Right ventricle myocardium superior (tissue), 1 donor: ENCODE results near the gene PLEKHM1. TPM values are rescaled to one million over a fixed set of nuclear protein-coding genes. Genes with fewer than 3 reads are reported as not detected.
"Not testable (repeated sequence)": the region's sequence is repeated elsewhere in the genome, so short reads cannot be mapped to it uniquely, and the experiment has no call there.

Source experiments
- ATAC-seq: fragments of 200-7000 bp; cut with Tn5 transposase; one replicate; pipeline ENCODE4 v1.9.1; 2020; ENCODE audit warnings: mild to moderate bottlenecking; ENCODE audit not compliant: poor library complexity
- DNase-seq: peaks from one replicate; pipeline ENCODE4 v3.0.0-alpha.2; 2020
- intact Hi-C: fragments of 100-400 bp; cut with DNase I; formaldehyde crosslinking; loops from one replicate; pipeline ENCODE4 v1.11.2; 2022
- long read RNA-seq: library from polyadenylated mRNA; unstranded; transcript quantifications from one replicate; pipeline ENCODE4 v2.0.0, GENCODE V29; 2021
- total RNA-seq: library from RNA; stranded (reverse); fragmentation: NEBNext Ultra II Directional; extraction: Animal tissue kit (Norgen Biotek cat#: 25700); gene quantifications from one replicate; pipeline ENCODE4 v1.2.1, GENCODE V29; 2021
- donor health status: DM: no; HTN: yes; CAD: no; lungs with severe emphysema.

The PLEKHM1 gene
- total RNA-seq, result 23.2 TPM
- long read RNA-seq, full-length matches to known transcripts, result 3 of 22 reads
- long read RNA-seq, partial matches to known transcripts, result 7 of 22 reads
- long read RNA-seq, other reads (novel, unspliced or antisense), result 12 of 22 reads

DNA sequence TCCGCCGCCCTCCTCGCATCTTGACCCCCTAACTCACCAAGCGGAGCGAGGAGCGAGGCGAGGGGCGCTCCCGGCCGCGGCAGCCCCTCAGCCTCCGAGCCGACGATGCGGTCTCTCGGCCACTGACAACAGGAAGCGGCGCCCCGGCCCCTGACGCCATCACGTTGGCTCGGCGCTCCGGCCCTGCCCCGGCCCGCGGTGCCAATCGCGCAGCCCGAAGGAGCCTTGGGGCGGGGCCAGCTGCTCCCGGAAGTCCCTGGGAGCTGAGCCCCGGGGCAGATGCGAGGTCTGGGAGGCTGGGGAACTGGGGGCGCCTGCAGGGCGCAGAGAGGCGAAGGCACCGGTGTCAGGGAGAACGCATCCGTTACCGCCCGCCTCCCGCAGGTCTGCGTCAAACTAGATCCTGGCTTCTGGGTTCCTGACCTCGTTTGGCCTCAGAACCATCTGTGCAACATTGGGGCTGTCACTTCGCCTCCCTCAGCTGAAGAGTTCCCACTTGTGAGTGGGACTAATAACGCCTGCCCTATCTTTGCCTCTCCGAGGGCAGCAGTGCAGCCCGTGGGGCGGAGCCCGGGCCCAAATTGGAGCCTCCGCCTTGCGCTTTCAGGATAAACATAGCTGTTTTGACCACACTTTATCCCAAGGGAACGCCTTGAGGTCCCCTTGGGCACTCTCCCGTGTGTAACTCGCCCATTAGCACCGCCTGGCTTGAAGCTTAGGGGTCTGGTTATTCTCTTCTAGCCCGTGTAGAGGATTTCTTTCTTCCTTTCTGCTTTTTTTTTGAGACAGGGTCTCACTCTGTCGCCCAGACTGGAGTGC lies at the start of gene PLEKHM1:
TSS of gene PLEKHM1 (minus strand) at position 107 of the 819 bp plus-strand sequence. CDS start 8,237 bp downstream, outside the sequence.
- peak; percentile 98 for ATAC-seq
- peak; percentile 94 for DNase-seq
- intact Hi-C loops, result not testable (repeated sequence)

- DNase-seq, ATAC-seq, intact Hi-C loops: not testable (repeated sequence)
Measured at GRCh38 chr17:45538168-45538567, 47.6 kb upstream of the PLEKHM1 start.

DNA sequence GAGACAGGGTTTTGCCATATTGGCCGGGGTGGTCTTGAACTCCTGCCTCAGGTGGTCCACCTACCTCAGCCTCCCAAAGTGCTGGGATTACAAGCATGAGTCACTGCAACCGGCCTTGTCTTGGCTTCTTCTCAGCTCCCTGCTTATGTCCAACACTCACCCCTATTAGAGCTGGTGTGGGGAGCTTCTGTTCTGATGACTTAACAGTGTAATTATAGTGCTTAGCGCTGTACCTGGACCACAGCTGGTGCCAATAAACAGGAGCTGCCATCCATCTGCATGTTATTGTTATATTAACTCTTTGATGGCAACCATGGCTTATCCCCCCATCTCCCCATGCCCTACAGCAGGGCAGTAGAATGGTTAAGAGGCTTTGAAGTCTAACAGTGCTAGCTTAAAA lies 15.6 kb upstream of the PLEKHM1 start:
- DNase-seq, intact Hi-C loops, ATAC-seq: not testable (repeated sequence)

GRCh38 chr17:45505183-45505582 lies 14.7 kb upstream of the PLEKHM1 start:
- intact Hi-C loops, ATAC-seq, DNase-seq: not testable (repeated sequence)

DNA sequence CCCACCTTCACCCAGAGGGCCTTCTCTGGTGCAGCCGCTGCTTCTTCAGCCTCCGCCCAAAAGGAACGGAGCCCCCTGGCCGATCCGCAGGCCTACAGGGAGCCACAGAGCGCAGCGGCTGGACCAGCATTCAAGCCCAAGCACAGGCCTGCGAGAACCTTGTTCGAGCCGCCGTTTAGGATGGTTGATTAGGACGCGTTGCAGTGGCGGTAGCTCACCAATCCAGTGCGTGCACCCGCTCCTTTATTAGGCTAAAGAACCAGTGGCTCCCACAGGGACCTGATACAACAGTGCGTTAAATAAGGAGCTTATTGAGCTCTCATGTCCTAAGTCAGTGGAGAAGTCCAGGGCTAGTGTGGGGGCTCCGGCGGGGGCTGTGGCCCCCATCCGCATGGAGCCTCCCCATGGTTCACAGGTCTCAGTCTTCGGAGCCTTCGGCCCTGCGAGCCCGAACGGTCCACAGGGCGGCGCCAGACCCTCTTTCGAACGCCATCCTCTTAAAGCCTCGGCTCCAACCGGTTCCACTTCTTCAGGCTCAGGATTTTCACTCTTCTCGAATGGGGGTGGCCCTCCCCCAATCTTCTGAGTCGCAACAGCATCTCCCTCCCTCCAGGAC lies 10.7 kb upstream of the PLEKHM1 start:
- ATAC-seq, result peak; percentile 73
- DNase-seq, intact Hi-C loops: not testable (repeated sequence)

GRCh38 chr17:45500478-45500877 lies 10.0 kb upstream of the PLEKHM1 start:
- intact Hi-C loops, DNase-seq: not testable (repeated sequence)
- peak; percentile 95 for ATAC-seq

DNA sequence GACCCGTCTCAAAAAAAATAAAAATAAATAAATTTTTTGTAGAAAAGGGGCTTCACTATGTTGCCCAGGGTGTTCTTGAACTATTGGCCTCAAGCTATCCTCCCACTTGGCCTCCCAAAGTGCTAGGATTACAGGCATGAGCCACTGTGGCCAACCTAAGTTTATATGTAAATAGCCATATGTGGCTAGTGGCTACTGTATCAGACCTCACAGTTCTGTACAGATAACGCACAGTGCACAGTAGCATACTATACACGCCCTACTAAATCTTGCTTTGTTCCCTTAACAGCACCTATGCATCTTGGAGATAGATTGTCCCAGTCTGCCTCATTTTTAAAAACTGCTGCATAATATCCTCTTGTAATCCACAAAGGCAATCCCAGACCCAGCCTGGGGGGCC lies 8.7 kb upstream of the PLEKHM1 start:
- DNase-seq, ATAC-seq, intact Hi-C loops: not testable (repeated sequence)

- DNase-seq, intact Hi-C loops, ATAC-seq: not testable (repeated sequence)
Measured at GRCh38 chr17:45498377-45498776, 7.9 kb upstream of the PLEKHM1 start.

DNA sequence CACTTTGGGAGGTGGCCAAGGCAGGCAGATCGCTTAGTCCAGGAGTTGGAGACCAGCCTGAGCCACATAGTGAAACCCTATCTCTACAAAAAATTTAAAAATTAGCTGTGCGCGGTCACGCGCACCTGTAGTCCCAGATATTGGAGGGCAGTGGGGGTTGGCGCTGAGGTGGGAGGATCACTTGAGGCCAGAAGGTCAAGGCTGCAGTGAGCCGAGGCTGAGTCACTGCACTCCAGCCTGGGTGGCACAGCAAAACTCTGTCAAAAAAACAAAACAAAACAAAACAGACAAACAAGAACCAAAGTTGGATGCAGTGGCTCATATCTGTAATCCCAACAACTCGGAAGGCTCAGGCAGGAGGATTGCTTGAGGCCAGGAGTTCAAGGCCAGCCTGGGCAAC lies 6.9 kb upstream of the PLEKHM1 start:
- intact Hi-C loops, ATAC-seq, DNase-seq: not testable (repeated sequence)

GRCh38 chr17:45496507-45496906 lies 6.0 kb upstream of the PLEKHM1 start:
- intact Hi-C loops, DNase-seq, ATAC-seq: not testable (repeated sequence)

GRCh38 chr17:45494556-45494955 lies 4.0 kb upstream of the PLEKHM1 start:
- intact Hi-C loops, result not testable (repeated sequence)
- DNase-seq (peak; percentile 57), ATAC-seq (peak; percentile 8)

GRCh38 chr17:45492156-45492555 lies 1.6 kb upstream of the PLEKHM1 start:
- intact Hi-C loops, DNase-seq, ATAC-seq: not testable (repeated sequence)

GRCh38 chr17:45490198-45490597 lies 323 bp downstream of the PLEKHM1 start:
- peak; percentile 43 for DNase-seq

GRCh38 chr17:45487704-45488103 lies 2.8 kb downstream of the PLEKHM1 start:
- DNase-seq (peak; percentile 83), ATAC-seq (peak; percentile 55)
- intact Hi-C loops, result not testable (repeated sequence)

More at GRCh38 chr17:45490198-45490597, 323 bp downstream of the PLEKHM1 start:
- intact Hi-C loops, result not testable (repeated sequence)
- ATAC-seq, result peak; percentile 40

DNA sequence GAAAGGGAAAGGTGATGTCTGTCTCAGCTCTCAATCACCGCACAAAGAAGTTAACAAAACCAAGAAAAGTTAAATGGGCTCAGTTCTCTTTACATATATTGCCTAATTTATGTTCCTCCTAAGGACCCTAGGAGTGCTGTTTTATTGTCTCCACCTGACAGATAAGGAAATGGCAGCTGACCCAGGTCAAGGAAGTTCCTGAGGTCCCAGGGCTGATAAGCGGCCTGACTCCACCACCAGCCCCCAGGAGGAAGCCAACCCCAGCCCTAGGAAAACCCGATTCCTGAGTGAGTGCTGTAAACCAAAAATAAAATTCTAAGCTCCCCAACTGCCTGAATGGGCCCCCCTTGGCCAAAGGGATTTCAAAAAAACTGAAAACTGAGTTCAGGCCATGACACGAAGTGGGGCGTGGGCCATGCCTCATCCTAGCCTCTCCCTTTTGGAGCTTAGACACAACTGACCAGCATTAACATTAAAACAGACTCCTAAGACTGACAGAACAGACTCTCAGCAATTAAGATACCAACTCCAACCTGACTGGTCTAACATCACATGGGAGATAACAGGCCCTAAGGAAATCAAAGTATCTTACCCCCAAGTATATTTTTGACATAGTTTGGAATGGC lies 6.8 kb downstream of the PLEKHM1 start:
- ATAC-seq, DNase-seq, intact Hi-C loops: not testable (repeated sequence)

DNA sequence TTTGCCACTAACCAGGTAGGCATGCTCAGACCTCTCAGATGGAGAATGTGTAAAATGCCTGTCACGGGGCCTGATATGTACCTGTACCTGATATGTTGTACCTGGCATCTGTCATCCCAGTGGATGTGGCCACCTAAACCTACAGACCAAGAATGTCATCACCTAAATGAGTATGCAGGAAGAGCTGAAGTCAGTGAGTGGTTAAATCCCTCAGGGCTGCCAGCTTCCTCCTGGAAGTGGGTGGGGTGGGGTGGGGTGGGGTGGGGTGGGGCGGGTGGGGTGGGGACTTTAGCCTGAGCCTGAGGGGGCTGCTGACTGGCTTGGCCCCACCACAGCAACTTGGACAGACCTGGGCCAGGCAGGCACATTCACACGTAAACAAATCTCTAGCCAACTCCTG lies 7.3 kb downstream of the PLEKHM1 start:
- intact Hi-C loops, DNase-seq, ATAC-seq: not testable (repeated sequence)

DNA sequence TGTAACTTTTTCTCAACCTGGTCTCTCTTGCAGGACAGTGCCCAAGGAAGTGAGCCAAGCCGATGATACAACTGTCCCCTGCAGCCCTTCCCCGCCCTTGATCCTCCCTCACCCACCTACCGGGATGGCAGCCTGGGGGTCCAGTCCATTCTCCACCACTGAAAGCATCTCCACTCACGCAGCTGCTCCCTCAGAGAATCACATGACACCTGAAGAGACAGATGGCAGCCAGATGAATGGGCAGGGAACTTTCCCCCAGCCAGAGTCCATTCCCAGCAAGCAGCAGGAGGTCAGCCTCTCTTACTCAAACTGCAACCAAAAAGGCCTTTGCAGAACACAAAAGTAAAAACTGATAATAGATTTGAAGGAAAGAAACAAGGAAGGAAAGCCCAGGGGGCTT lies 8.2 kb downstream of the PLEKHM1 start:
- DNase-seq, ATAC-seq, intact Hi-C loops: not testable (repeated sequence)

- DNase-seq, ATAC-seq, intact Hi-C loops: not testable (repeated sequence)
Measured at GRCh38 chr17:45475436-45475835, 15.1 kb downstream of the PLEKHM1 start.

DNA sequence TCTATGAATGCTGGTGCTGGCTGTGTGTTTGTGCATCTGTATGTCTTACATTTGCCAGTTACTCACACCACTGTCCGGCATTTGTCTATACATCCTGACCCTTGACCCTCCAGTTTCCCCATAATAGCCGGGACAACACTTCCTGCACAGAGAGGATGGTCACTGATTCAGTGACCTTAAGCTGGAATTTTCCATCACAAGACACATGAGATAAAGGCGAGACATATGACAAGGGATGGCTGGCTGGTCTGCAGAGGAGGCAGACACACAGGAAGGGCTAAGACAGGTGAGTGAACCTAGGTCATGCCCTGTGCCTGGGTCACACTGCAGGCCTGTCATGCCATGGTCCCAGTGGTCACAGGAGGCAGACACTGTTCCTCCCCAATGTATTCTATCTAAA lies 18.3 kb downstream of the PLEKHM1 start:
- DNase-seq, intact Hi-C loops, ATAC-seq: not testable (repeated sequence)
